GM23338 (cell line): ENCODE measurements around the gene TGOLN2. TPM values are rescaled to one million over a fixed set of nuclear protein-coding genes. Genes with fewer than 3 reads are reported as not detected.

Experiments
- ATAC-seq: fragments of 200-7000 bp; cut with Tn5 transposase; 3 replicates; pipeline ENCODE4 v1.9.1; 2020
- DNase-seq: peaks from one replicate; pipeline ENCODE4 v3.0.0-alpha.2; 2015; ENCODE audit warnings: low spot score
- H2AFZ ChIP-seq: fragments of 200-600 bp; sonication (generic); 2 replicates; pipeline ENCODE4 v1.8.0; 2016; ENCODE audit warnings: antibody characterized with exemption, mild to moderate bottlenecking, moderate library complexity
- H3F3A ChIP-seq: fragments of 200-600 bp; sonication (generic); replicated peaks from 2 replicates; pipeline ENCODE4 v1.8.0; 2017; ENCODE audit warnings: antibody characterized with exemption, mixed run types, low read depth
- H3K27ac ChIP-seq: fragments of 200-600 bp; sonication (generic); 2 replicates; pipeline ENCODE4 v1.6.1; 2016; ENCODE audit warnings: low read depth
- H3K27me3 ChIP-seq: fragments of 200-600 bp; sonication (generic); 2 replicates; pipeline ENCODE4 v1.8.0; 2016; ENCODE audit warnings: mild to moderate bottlenecking, mixed run types, moderate library complexity; ENCODE audit not compliant: insufficient read depth
- H3K36me3 ChIP-seq: fragments of 200-600 bp; sonication (generic); 2 replicates; pipeline ENCODE4 v1.8.0; 2016; ENCODE audit warnings: mild to moderate bottlenecking; ENCODE audit not compliant: insufficient read depth
- H3K4me1 ChIP-seq: fragments of 200-600 bp; sonication (generic); 2 replicates; pipeline ENCODE4 v1.8.0; 2016; ENCODE audit warnings: mild to moderate bottlenecking, moderate library complexity; ENCODE audit not compliant: insufficient read depth
- H3K4me2 ChIP-seq: fragments of 200-600 bp; sonication (generic); 2 replicates; pipeline ENCODE4 v1.7.1; 2017; ENCODE audit warnings: mixed run types
- H3K4me3 ChIP-seq: fragments of 200-600 bp; sonication (generic); 2 replicates; pipeline ENCODE4 v1.6.1; 2016; ENCODE audit warnings: mixed run types
- H3K79me2 ChIP-seq: fragments of 200-600 bp; sonication (generic); replicated peaks from 2 replicates; pipeline ENCODE4 v1.8.0; 2017; ENCODE audit warnings: mild to moderate bottlenecking; ENCODE audit not compliant: insufficient read depth
- H3K9me2 ChIP-seq: fragments of 200-600 bp; sonication (generic); 2 replicates; pipeline ENCODE4 v1.8.0; 2017; ENCODE audit not compliant: insufficient read depth
- H4K20me1 ChIP-seq: fragments of 200-600 bp; sonication (generic); replicated peaks from 2 replicates; pipeline ENCODE4 v1.8.0; 2017; ENCODE audit warnings: mild to moderate bottlenecking; ENCODE audit not compliant: insufficient read depth
- H3K27ac Mint-ChIP-seq: 2 replicates; pipeline ENCODE4 v1.8.0; 2020; ENCODE audit warnings: inconsistent platforms, mild to moderate bottlenecking, moderate library complexity, mixed read lengths
- H3K27me3 Mint-ChIP-seq: 3 replicates; pipeline ENCODE4 v1.8.0; 2022; ENCODE audit warnings: low read depth, mild to moderate bottlenecking, moderate library complexity, mixed read lengths, inconsistent platforms; ENCODE audit not compliant: insufficient read depth, poor library complexity
- H3K36me3 Mint-ChIP-seq: 3 replicates; pipeline ENCODE4 v1.8.0; 2021; ENCODE audit warnings: low read depth, mild to moderate bottlenecking, inconsistent platforms, moderate library complexity, mixed read lengths
- H3K4me1 Mint-ChIP-seq: 3 replicates; pipeline ENCODE4 v1.8.0; 2020; ENCODE audit warnings: mild to moderate bottlenecking, inconsistent platforms, mixed read lengths
- H3K4me3 Mint-ChIP-seq: 3 replicates; pipeline ENCODE4 v1.8.0; 2021; ENCODE audit warnings: moderate library complexity, mild to moderate bottlenecking, inconsistent platforms, mixed read lengths
- H3K9me3 Mint-ChIP-seq: 3 replicates; pipeline ENCODE4 v1.8.0; 2020; ENCODE audit warnings: moderate library complexity, mild to moderate bottlenecking, inconsistent platforms, mixed read lengths
- CREB1 ChIP-seq: fragments of 250-450 bp; sonication (Bioruptor Pico); IDR thresholded peaks from 2 replicates; pipeline ENCODE4 v1.5.0; 2020; ENCODE audit warnings: low read depth, mild to moderate bottlenecking, moderate library complexity
- ETS1 ChIP-seq: IDR thresholded peaks from 2 replicates; pipeline ENCODE4 v1.6.1; 2016; ENCODE audit warnings: antibody characterized with exemption
- JUNB ChIP-seq: IDR thresholded peaks from one replicate; pipeline ENCODE4 v1.6.1; 2016; ENCODE audit warnings: antibody characterized with exemption; ENCODE audit not compliant: unreplicated experiment
- POLR2AphosphoS5 ChIP-seq: IDR thresholded peaks from 2 replicates; pipeline ENCODE4 v1.6.1; 2016; ENCODE audit warnings: antibody characterized with exemption, low read depth
- STAT1 ChIP-seq: IDR thresholded peaks from one replicate; pipeline ENCODE4 v1.6.1; 2016; ENCODE audit warnings: antibody characterized with exemption; ENCODE audit not compliant: unreplicated experiment
- ZNF331 ChIP-seq: fragments of 250-450 bp; sonication (Bioruptor Pico); IDR thresholded peaks from 2 replicates; pipeline ENCODE4 v1.5.0; 2020; ENCODE audit warnings: low read depth, mild to moderate bottlenecking, moderate library complexity
- long read RNA-seq: library from polyadenylated mRNA; unstranded; transcript quantifications from one replicate; pipeline ENCODE4 v2.0.0, GENCODE V29; 2020; ENCODE audit not compliant: unreplicated experiment
- polyA plus RNA-seq: library from polyadenylated mRNA; unstranded; fragments of >200 nt; fragmentation: Nextera tagmentation; extraction: Ambion mirVana; gene quantifications from 2 replicates; pipeline ENCODE4 v1.2.1, GENCODE V29; 2016
- total RNA-seq: library from RNA; depleted of rRNA; stranded (reverse); fragments of >200 nt; shearing (Covaris generic); gene quantifications from 2 replicates; pipeline ENCODE4 v1.2.3, GENCODE V29; 2014; rRNA removed
- TF ChIP-seq, protein P1 (sequence below): IDR thresholded peaks from one replicate; pipeline ENCODE4 v1.6.1; 2018; ENCODE audit warnings: antibody characterized with exemption; ENCODE audit not compliant: unreplicated experiment
- TF ChIP-seq, protein P2 (sequence below), 2 experiments: fragments of 200-600 bp in 1 of 2; sonication (generic) in 1 of 2; conservative IDR thresholded peaks; 2 replicates each; pipeline versions ENCODE4 v1.5.1 to v1.6.1; 2016 to 2017; ENCODE audit warnings: antibody characterized with exemption in 2 of 2, low read depth in 2 of 2, mild to moderate bottlenecking in 2 of 2, moderate library complexity in 1 of 2

TGOLN2 gene
- 48.3 and 49.4 TPM in 2 replicates for total RNA-seq
- polyA plus RNA-seq = 17.8 and 20.8 TPM in 2 replicates
- long read RNA-seq, full-length matches to known transcripts = 7 of 11 reads
- long read RNA-seq, partial matches to known transcripts = 0 of 11 reads
- long read RNA-seq, other reads (novel, unspliced or antisense) = 4 of 11 reads

- Histone ChIP-seq H3K9me2 (no peaks in the 10 kb centered on the region), H3K4me1 (peaks cover 37% of the 10 kb centered on the region), H3K4me3 (peak within 1 kb of the TSS; percentile 98), H3K27ac (peak within 1 kb of the TSS; percentile 95), H3K4me2 (peak within 1 kb of the TSS; percentile 84), H4K20me1 (peaks cover 23% of the 10 kb centered on the region), H3K36me3 (peaks cover 21% of the 10 kb centered on the region), H3K27me3 (no peaks in the 10 kb centered on the region), H3F3A (no peaks in the 10 kb centered on the region), H2AFZ (peak within 1 kb of the TSS; percentile 78), H3K79me2 (peaks cover 39% of the 10 kb centered on the region)
- TF ChIP-seq ZNF331 (CRISPR knock-in tag) (no peak), POLR2AphosphoS5 (peak; percentile 99), ETS1 (0 out of 2 replicates have a peak, but pooled peaks have one; percentile 41), JUNB (no peak), CREB1 (CRISPR knock-in tag) (peak; percentile 64; the same call in 1 of the 2 replicates)
- TF ChIP-seq, protein P1, sequence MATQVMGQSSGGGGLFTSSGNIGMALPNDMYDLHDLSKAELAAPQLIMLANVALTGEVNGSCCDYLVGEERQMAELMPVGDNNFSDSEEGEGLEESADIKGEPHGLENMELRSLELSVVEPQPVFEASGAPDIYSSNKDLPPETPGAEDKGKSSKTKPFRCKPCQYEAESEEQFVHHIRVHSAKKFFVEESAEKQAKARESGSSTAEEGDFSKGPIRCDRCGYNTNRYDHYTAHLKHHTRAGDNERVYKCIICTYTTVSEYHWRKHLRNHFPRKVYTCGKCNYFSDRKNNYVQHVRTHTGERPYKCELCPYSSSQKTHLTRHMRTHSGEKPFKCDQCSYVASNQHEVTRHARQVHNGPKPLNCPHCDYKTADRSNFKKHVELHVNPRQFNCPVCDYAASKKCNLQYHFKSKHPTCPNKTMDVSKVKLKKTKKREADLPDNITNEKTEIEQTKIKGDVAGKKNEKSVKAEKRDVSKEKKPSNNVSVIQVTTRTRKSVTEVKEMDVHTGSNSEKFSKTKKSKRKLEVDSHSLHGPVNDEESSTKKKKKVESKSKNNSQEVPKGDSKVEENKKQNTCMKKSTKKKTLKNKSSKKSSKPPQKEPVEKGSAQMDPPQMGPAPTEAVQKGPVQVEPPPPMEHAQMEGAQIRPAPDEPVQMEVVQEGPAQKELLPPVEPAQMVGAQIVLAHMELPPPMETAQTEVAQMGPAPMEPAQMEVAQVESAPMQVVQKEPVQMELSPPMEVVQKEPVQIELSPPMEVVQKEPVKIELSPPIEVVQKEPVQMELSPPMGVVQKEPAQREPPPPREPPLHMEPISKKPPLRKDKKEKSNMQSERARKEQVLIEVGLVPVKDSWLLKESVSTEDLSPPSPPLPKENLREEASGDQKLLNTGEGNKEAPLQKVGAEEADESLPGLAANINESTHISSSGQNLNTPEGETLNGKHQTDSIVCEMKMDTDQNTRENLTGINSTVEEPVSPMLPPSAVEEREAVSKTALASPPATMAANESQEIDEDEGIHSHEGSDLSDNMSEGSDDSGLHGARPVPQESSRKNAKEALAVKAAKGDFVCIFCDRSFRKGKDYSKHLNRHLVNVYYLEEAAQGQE = peak; percentile 29
- Mint-ChIP-seq H3K27me3 (peaks cover 9% of the 10 kb centered on the region), H3K4me3 (peak within 1 kb of the TSS; percentile 91), H3K27ac (peak within 1 kb of the TSS; percentile 99), H3K36me3 (peaks cover 44% of the 10 kb centered on the region), H3K9me3 (no peaks in the 10 kb centered on the region; the same call in 2 of the 3 replicates), H3K4me1 (peaks cover 44% of the 10 kb centered on the region)
- DNase-seq = peak; percentile 97
- peak; percentile 92 for ATAC-seq
Observed at GRCh38 chr2:85327822-85328617, at the start of gene TGOLN2. Gene TGOLN2, minus strand, starts transcription at chr2:85327989. Its CDS starts 27 bp downstream, at chr2:85327962.

DNA sequence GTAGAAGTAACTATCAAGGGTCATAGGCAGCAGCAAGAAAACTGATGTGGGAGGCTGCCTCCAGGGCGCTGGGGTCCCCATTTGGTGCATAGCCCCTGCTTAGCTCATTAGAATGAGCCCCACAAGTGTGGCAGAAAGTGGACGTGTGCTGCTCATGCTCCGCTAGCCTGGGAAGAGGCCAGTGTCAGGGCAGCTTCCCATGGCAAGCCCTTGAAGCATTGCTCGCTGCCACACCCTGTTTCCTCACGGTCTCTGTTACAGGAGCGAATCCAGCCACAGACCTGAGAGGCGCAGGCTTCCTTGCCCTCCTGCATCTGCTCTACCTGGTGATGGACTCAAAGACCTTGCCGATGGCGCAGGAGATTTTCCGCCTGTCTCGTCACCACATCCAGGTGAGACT is 49.3 kb upstream of the TGOLN2 start:
- H3K36me3 Mint-ChIP-seq = peaks cover 43% of the 10 kb centered on the region
- H4K20me1 ChIP-seq = no peaks in the 10 kb centered on the region
- no peak overlapping the region for H3K4me3 ChIP-seq
- H3K4me2 ChIP-seq = no peak overlapping the region
- H3F3A ChIP-seq = no peaks in the 10 kb centered on the region
- H3K27ac ChIP-seq = no peak overlapping the region
- H3K27ac Mint-ChIP-seq = no peak overlapping the region
- ATAC-seq (no peak), DNase-seq (no peak)
- H3K9me2 ChIP-seq = no peaks in the 10 kb centered on the region
- no peaks in the 10 kb centered on the region for H3K27me3 ChIP-seq
- no peaks in the 10 kb centered on the region for H3K79me2 ChIP-seq
- H3K4me3 Mint-ChIP-seq = no peak overlapping the region
- H2AFZ ChIP-seq = no peak overlapping the region
- peaks cover 22% of the 10 kb centered on the region for H3K9me3 Mint-ChIP-seq
- peaks cover 16% of the 10 kb centered on the region for H3K36me3 ChIP-seq
- H3K4me1 ChIP-seq = no peaks in the 10 kb centered on the region
- H3K27me3 Mint-ChIP-seq = peaks cover 4% of the 10 kb centered on the region
- TF ChIP-seq ETS1 = no peak
- TF ChIP-seq, protein P2, sequence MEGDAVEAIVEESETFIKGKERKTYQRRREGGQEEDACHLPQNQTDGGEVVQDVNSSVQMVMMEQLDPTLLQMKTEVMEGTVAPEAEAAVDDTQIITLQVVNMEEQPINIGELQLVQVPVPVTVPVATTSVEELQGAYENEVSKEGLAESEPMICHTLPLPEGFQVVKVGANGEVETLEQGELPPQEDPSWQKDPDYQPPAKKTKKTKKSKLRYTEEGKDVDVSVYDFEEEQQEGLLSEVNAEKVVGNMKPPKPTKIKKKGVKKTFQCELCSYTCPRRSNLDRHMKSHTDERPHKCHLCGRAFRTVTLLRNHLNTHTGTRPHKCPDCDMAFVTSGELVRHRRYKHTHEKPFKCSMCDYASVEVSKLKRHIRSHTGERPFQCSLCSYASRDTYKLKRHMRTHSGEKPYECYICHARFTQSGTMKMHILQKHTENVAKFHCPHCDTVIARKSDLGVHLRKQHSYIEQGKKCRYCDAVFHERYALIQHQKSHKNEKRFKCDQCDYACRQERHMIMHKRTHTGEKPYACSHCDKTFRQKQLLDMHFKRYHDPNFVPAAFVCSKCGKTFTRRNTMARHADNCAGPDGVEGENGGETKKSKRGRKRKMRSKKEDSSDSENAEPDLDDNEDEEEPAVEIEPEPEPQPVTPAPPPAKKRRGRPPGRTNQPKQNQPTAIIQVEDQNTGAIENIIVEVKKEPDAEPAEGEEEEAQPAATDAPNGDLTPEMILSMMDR (conservative IDR thresholded peaks at IDR 0.05; ENCODE audit: low read depth in 2 of 2) = no peak
- TF ChIP-seq STAT1 = no peak
- TF ChIP-seq ZNF331 (CRISPR knock-in tag) = no peak
- H3K4me1 Mint-ChIP-seq = no peaks in the 10 kb centered on the region; the same call in 2 of the 3 replicates
